HG03571 (cell line): Measurements from ENCODE around the gene ZNF17.

ENCODE experiments used
- ATAC-seq: cut with Tn5 transposase; IDR thresholded peaks from one replicate; pipeline ENCODE4 v1.9.1; 2021; ENCODE audit not compliant: unreplicated experiment

Gene ZNF17

GRCh38 chr19:57421037-57421436, 10.1 kb downstream of the ZNF17 start:
- ATAC-seq: no peak

DNA sequence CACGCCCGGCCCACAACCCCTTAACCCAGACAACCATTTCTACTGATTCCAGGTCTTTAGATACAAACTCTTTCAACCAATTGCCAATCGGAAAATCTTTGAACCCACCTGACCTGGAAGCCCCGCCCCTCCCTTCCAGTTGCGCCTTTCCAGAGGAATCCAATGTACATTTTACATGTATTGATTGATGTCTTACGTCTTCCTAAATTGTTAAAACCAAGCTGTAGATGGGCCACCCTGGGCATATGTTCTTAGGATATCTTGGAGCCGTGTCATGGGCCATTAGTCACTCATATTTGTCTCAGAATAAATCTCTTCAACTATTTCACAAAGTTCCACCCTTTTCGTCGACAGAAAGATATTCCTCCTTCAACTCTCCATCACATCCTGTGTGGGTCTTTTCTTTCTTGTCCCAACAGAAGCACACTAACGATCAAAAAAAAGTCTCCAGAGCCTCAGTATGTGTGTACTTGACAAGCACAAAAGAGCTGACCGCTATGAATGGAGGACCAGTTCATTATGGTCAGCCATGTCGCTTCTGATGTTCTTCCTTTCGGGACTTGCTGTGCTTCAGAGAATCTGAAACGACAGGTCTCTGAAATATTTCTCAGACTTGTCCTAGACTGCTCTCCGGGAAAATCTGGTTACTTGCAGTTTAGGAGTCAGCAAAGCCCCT, 23.6 kb downstream of the ZNF17 start:
- ATAC-seq: no peak

DNA sequence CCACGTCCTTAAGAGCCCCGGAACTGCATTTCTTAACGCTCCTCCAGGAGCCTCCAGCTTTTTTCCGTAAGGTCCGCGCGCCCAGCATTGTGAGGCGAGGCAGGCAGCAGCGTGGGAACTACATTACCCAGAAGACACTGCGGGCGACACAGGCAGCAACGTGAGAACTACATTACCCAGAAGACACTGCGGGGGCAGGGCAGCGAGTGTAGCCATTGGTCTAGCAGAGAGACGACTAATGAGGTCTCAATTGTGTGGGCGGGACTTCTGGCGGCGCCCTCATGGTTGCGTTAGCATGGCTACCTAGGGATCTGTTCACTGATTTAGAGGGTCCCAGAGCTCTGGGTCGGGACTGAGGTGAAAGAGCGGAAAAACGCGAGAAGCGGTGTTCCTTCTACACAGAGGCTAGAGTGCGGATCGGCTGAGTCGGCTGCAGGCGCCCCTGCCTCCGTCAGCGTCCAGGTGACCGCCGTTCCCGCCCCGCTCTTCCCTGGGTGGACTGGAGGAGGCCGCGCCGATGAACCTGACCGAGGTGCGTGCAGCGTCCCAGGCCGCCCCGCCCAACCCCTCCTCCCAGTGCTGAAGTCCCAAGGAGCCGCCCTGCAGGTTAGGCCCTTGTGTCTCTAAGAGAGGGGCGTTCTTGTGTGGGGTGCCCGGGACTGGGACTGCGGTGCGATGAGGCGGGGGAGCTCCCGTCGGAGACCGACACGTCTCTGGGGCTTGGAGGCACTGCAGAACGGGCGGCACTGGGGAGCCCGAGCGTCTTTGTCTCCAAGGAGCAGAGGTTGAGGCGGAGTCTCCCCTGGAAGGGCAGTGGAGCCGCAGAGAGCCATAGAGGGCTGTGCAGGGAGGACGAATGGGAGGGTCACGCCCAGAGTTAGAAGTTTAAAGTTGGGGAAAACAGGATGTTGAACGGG, 24.4 kb downstream of the ZNF17 start, which contains the start of gene ZNF749:
Gene ZNF749 (plus strand): TSS at position 264 of the 917 bp plus-strand sequence. CDS start 254 bp downstream, at position 518.
- peak; percentile 84 for ATAC-seq

- no peak for ATAC-seq
These were observed 25.5 kb downstream of the ZNF17 start for GRCh38 chr19:57436417-57436816.

DNA sequence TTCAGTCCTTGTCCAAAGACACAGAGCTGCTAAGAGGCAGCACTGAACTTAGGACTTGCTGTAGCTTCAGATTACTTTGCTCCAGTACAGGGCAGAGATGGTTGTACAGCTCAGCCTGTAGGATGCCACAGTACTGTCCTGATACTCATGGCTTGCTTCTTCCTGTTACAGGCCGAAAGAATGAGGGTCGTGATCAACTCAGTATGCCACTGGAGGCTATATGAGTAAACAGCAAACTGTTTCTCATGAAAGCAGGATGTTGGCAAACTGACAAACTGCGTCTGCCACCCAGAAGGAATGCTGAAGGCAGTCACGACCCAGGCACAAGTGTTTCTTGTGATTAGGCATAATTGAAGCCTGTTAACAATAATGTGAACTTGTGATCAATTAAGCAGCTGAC, 27.0 kb downstream of the ZNF17 start:
- no peak for ATAC-seq

DNA sequence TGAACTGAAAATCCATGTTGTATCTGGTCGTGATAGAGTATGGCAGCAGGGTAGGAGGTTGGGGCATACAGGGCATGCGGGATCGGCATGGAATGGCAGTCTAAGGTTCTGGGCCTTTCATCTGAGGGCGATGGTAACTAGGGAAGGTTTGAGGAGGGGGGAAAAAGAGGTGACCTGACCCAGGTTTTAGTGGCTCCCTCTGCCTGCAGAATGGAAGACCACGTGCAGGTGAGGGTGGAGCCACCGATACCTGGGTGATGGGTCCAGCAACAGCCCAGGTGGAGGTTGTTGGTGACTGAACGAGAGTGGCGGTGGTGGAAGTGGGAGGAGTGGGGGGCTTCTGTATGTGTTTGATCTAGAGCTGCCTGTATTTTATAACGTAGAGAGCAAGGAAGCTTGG, 28.0 kb downstream of the ZNF17 start:
- ATAC-seq: no peak

- no peak for ATAC-seq
These were observed 31.2 kb downstream of the ZNF17 start for GRCh38 chr19:57441979-57442752.

GRCh38 chr19:57443121-57443696, 32.2 kb downstream of the ZNF17 start:
- ATAC-seq: no peak

- no peak for ATAC-seq
These were observed 41.3 kb downstream of the ZNF17 start for GRCh38 chr19:57452307-57452706.

GRCh38 chr19:57465680-57466381, 54.9 kb downstream of the ZNF17 start:
- ATAC-seq: no peak

DNA sequence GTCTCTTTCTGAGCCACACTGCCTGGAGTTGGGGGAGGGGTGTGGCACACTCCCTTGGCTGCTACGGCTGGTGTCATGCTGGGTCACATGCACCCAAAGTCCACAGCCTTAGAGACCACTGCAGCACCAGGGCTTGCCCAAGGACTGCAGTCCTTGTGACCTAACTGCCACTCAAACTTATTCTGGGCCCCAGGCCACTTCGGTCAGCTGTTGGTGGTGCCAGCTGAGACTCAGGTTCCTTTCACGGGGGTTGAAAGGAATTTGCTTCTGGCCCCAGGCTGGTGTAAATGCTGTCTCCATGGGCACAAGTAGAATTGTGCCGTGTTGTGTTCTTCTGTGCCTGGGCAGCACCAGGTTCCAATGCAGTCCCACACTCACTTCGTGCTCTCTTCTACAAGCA, 55.5 kb downstream of the ZNF17 start:
- ATAC-seq: no peak
